Prostate gland (tissue), 2 donors: ENCODE data around the gene CROCC2.

Source experiments
- CTCF ChIP-seq, 4 experiments: fragments of 200-600 bp in 2 of 4; fragments of 450-650 bp in 2 of 4; sonication (generic) in 2 of 4; IDR thresholded peaks; 1 replicate in 3 of 4; 2 replicates in 1 of 4; pipeline ENCODE4 v1.5.1; 2016 to 2019; ENCODE audit warnings: antibody characterized with exemption in 4 of 4, mild to moderate bottlenecking in 2 of 4, moderate library complexity in 2 of 4
- POLR2AphosphoS5 ChIP-seq: sonication (generic); formaldehyde crosslinking; IDR thresholded peaks from one replicate; pipeline ENCODE4 v1.6.1; 2017; ENCODE audit warnings: antibody characterized with exemption

- TF ChIP-seq POLR2AphosphoS5: no peak
- TF ChIP-seq CTCF (IDR thresholded peaks at IDR 0.05): no peak
Measured at GRCh38 chr2:240972201-240972600, 66.1 kb downstream of the CROCC2 start.
